Right ventricle myocardium superior (tissue), 1 donor: Measurements from ENCODE around the gene TSSK6. TPM values are rescaled to one million over a fixed set of nuclear protein-coding genes. Genes with fewer than 3 reads are reported as not detected.

ENCODE experiments used
- ATAC-seq: fragments of 200-7000 bp; cut with Tn5 transposase; one replicate; pipeline ENCODE4 v1.9.1; 2020; ENCODE audit warnings: mild to moderate bottlenecking; ENCODE audit not compliant: poor library complexity
- DNase-seq: peaks from one replicate; pipeline ENCODE4 v3.0.0-alpha.2; 2020
- intact Hi-C: fragments of 100-400 bp; cut with DNase I; formaldehyde crosslinking; loops from one replicate; pipeline ENCODE4 v1.11.2; 2022
- total RNA-seq: library from RNA; stranded (reverse); fragmentation: NEBNext Ultra II Directional; extraction: Animal tissue kit (Norgen Biotek cat#: 25700); gene quantifications from one replicate; pipeline ENCODE4 v1.2.1, GENCODE V29; 2021
- donor health status: DM: no; HTN: yes; CAD: no; lungs with severe emphysema.

TSSK6 gene
- total RNA-seq, 1 donor from 2014 or later = 0.67 TPM

DNA sequence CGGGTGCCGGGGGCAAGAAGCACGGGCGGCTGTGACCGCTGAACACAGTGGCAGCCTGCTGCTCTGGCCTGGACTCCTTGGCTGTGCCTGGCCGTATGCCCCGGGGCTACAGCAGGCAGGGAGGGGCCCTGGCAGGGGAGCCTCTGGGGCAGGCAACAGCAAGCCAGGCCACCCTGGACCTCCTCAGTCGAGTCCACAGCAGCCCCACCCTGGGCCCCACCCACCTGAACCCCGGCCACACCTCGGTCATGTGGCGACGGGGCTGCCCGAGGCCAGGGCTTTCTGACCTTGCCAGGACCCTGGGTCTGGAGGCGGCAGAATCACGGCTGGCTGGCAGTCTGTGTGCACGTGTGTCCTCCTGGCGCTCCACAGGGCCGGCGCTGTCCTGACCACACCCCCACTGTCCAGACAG lies 31.4 kb upstream of the TSSK6 start:
- intact Hi-C loops = no loop called here

DNA sequence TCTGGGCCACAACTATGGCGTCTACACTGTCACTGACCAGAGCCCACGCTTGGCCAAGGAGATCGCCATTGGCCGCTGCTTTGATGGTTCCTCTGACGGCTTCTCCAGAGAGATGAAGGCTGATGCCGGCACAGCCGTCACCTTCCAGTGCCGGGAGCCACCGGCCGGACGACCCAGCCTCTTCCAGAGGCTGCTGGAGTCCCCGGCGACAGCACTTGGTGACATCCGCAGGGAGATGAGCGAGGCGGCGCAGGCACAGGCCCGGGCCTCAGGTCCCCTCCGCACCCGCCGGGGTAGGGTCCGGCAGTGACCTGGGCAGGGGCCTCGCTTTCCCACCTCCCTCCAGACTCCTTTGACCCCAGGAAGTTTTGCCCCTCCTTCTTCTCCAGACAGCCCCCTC lies 30.4 kb upstream of the TSSK6 start:
- no peak for DNase-seq
- ATAC-seq = no peak
- intact Hi-C loops = no loop called here

More for the DNA sequence above, 31.4 kb upstream of the TSSK6 start:
- ATAC-seq (peak; percentile 82), DNase-seq (peak; percentile 77)

DNA sequence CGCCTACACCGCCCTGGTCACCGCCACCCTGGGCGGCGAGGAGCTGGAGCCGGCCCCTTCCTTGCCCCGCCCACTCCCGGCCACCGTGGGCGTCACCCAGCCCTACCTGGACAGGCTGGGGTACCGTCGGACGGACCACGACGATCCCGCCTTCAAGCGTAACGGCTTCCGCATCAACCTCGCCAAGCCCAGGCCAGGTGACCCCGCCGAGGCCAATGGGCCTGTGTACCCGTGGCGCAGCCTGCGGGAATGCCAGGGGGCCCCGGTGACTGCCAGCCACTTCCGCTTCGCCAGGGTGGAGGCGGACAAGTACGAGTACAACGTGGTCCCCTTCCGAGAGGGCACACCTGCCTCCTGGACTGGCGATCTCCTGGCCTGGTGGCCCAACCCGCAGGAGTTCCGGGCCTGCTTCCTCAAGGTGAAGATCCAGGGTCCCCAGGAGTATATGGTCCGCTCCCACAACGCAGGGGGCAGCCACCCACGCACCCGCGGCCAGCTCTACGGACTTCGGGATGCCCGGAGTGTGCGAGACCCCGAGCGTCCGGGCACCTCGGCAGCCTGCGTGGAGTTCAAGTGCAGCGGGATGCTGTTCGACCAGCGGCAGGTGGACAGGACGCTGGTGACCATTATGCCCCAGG lies 29.7 kb upstream of the TSSK6 start:
- no peak for ATAC-seq
- intact Hi-C loops = no loop called here
- DNase-seq = no peak

DNA sequence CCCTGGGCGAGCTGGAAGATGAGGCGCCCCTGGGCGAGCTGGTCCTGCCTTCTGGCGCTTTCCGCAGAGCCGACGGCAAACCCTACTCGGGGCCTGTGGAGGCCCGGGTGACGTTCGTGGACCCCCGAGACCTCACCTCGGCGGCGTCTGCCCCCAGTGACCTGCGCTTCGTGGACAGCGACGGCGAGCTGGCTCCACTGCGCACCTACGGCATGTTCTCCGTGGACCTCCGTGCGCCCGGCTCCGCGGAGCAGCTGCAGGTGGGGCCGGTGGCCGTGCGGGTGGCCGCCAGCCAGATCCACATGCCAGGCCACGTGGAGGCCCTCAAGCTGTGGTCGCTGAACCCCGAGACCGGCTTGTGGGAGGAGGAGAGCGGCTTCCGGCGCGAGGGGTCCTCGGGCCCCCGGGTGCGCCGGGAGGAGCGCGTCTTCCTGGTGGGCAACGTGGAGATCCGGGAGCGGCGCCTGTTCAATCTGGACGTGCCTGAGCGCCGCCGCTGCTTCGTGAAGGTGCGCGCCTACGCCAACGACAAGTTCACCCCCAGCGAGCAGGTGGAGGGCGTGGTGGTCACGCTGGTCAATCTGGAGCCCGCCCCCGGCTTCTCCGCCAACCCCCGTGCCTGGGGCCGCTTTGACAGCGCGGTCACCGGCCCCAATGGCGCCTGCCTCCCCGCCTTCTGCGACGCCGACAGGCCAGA lies 29.1 kb upstream of the TSSK6 start:
- ATAC-seq (no peak), DNase-seq (no peak)
- intact Hi-C loops = no loop called here

DNA sequence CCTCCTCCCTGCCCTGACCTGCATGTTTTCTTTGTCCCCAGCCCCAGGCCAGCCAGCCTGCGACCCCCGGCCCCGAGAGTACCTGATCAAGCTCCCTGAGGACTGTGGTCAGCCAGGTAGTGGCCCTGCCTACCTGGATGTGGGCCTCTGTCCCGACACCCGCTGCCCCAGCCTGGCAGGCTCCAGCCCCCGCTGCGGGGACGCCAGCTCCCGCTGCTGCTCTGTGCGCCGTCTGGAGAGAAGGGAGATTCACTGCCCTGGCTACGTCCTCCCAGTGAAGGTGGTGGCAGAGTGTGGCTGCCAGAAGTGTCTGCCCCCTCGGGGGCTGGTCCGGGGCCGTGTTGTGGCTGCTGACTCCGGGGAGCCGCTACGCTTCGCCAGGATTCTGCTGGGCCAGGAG lies 28.3 kb upstream of the TSSK6 start:
- intact Hi-C loops = no loop called here
- DNase-seq = no peak
- no peak for ATAC-seq

DNA sequence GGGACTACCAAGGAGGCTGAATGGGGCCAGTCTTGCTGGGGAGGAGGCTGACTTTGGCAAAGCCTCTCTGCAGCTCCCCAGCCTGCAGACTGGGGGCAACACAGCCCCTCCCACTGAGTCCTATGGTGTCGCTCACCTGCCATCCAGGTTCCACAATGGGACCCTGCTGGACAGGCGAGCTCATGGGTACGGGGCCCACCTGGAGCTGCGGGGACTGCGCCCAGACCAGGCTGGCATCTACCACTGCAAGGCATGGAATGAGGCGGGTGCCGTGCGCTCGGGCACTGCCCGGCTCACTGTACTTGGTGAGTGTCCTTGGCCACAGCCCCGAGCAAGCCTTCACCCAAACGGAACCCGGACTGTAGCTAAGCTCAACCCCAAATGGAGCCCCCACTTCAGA lies 27.8 kb upstream of the TSSK6 start:
- no peak for DNase-seq
- ATAC-seq = no peak
- intact Hi-C loops = no loop called here

DNA sequence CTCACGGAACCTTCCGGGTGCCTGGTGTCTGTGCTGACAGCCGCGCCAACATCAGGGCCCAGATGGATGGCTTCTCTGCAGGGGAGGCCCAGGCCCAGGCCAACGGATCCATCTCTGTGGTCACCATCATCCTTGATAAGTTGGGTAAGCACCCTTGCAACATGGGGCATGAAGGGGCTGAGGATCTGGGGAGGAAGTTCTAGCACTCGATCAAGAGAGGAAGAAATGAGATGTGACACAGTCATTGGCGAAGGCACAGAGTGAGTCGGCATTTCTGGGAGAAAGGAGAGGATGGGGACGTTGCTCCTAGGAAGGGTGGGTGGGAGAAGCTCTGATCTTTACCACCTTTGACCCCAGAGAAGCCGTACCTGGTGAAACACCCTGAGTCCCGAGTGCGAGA lies 27.2 kb upstream of the TSSK6 start:
- intact Hi-C loops = no loop called here
- ATAC-seq (no peak), DNase-seq (no peak)

DNA sequence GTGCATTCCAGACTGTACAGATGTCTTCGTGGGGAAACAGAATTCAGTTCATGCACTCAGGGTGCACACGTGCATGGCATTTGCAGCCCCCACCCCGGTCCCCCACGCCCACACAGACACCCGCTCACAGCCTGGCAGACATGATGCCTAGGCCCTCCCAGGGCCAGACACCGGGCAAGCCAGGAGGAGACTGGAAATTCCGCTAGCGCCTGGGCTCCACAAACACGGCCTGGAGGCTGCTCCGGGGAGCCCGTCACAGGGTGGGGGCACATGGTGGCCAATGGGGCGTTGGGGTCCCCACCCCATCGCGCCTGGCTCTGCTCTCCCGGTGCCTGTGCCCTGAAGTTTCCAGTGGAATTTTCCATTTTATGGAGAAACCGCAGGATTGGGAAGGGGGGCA lies 26.3 kb upstream of the TSSK6 start:
- no peak for ATAC-seq
- intact Hi-C loops = no loop called here
- no peak for DNase-seq

DNA sequence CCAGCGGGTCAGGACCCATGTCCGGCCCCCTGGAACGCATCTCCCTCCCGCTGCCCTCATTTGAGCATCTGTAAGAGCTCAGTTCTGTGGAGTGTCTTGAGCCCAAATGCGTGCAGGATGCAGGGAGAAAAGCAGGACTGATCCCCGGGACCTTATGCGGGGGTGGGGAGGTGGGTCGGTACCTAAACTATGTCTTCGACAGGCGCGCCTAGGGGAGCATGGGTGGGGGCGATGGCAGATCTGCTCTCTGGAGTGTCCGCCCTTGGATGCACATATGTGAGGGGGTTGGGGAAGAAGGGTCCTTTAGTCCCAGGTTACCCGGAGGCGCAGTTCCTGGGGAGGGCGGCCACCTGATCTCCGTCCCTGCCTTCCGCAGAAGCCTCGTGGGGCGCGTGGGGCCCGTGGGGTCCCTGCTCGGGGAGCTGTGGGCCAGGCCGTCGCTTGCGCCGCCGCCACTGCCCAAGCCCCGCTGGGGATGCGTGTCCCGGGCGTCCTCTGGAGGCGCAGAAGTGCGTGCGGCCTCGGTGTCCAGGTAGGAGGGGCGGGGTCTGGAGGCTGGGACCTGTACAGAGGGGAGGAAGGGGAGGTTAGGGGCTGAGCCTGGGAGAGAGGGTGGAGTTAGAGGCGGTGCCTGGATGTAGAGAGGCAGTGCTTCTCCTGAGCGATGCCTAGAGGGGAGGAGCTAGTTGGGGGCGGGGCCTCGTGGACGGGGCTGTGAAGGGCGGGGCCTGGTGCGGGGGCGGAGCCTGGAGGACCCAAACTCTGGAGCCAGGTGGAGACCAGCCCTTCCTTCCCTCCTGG lies 25.6 kb upstream of the TSSK6 start:
- intact Hi-C loops = no loop called here
- ATAC-seq (peak; percentile 32), DNase-seq (peak; percentile 69)

DNA sequence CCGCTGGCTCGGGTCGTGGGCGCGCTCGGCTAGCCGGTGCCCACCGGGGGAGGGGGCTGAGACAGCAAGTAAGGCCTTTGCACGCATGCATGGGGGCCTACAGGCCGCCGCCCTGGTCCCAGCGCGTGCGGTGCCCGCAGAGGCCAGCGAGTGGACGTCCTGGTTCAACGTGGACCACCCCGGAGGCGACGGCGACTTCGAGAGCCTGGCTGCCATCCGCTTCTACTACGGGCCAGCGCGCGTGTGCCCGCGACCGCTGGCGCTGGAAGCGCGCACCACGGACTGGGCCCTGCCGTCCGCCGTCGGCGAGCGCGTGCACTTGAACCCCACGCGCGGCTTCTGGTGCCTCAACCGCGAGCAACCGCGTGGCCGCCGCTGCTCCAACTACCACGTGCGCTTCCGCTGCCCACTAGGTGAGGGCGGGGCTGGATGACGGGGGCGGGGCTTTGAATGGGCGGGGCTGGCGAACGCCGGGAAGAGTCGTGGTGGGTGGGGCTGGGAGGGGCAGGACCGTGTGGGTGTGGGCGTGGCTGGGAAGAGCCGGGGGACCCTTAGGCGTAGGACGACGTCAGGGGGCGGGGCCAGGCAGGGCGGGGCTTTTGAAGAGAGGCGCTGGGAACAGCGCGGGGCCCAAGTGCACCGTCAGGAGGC lies 24.8 kb upstream of the TSSK6 start:
- peak; percentile 84 for DNase-seq
- intact Hi-C loops = no loop called here
- ATAC-seq = peak; percentile 34

DNA sequence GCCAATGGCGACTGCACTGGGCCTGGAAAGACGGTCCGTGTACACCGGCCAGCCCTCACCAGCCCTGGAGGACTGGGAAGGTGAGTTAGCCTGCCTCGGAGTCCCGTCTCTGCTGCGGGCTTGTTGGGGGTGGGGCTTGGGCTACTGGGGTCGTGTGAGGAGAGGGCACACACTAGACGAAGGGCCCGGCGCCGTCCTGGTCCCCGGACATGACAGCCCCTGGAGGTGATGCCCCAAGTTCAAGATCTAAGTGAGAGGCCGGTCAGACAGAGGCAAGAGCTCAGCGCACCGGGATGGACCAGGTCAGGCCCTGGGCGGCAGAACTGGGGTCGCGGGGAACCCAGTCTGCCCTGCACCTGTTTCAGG lies 24.3 kb upstream of the TSSK6 start:
- intact Hi-C loops = loop anchor here (10.0 kb wide), 1 partner anchor 405 kb away; no protein-coding TSS in a partner anchor
- ATAC-seq = no peak
- no peak for DNase-seq

DNA sequence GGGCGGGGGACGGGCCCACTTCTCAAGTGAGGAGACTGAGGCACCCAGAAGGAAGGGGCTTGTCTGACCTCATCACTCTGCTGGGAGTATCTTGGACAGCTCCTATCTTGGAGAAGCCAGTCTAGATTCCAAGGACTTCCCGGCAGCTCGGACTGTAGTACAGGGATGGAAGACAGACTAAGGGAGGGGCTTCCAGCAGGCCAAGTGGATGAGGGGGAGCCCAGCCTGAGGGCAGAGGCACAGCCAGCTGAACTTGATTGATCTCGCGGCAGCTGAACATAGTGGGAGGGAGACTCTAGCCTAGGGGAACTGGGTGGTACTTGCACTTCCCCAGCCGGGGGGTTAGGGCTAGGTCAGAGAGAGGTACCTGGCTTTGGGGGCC lies 23.4 kb upstream of the TSSK6 start:
- DNase-seq (no peak), ATAC-seq (no peak)
- intact Hi-C loops = loop anchor here (10.0 kb wide), 1 partner anchor 406 kb away; no protein-coding TSS in a partner anchor

DNA sequence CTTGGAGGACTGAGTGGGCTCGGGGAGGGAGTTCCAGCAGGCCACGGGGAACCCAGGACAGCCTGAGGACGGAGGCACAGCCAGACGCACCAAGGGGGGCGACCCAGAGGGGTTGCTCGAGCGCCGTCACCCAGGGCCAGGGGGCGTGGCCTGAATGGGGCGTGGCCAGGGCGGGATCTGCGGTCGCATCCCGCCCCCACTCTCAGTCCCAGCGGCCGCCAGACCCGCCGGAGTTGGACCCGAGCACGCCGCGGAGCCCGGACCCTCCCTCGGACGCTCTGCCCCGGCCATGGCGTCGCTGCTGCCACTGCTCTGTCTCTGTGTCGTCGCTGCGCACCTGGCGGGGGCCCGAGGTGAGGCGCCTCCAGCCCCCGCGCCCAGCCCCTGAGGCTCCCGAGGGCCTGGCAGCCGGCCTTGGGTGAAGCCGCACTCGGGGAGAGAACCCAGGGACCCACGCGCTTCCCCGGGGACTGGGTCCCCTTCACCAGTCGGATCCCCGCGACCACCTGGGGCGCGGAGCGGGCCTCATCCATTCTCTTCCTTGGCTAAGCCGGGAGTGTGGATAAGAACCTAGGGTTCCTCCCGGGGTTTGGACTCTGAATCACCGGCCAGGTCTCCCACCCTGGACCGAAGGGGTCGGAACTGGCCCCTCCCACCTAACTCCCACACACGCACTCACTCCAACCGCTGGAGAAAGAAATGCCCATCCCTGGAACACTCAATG lies 22.9 kb upstream of the TSSK6 start, which contains the start of gene CILP2:
CILP2 (plus strand) TSS at position 205 of the 724 bp plus-strand sequence; CDS start at position 290, 85 bp downstream.
- DNase-seq (peak; percentile 66), ATAC-seq (peak; percentile 34)
- intact Hi-C loops = loop anchor here (10.0 kb wide), 1 partner anchor 407 kb away; no protein-coding TSS in a partner anchor

DNA sequence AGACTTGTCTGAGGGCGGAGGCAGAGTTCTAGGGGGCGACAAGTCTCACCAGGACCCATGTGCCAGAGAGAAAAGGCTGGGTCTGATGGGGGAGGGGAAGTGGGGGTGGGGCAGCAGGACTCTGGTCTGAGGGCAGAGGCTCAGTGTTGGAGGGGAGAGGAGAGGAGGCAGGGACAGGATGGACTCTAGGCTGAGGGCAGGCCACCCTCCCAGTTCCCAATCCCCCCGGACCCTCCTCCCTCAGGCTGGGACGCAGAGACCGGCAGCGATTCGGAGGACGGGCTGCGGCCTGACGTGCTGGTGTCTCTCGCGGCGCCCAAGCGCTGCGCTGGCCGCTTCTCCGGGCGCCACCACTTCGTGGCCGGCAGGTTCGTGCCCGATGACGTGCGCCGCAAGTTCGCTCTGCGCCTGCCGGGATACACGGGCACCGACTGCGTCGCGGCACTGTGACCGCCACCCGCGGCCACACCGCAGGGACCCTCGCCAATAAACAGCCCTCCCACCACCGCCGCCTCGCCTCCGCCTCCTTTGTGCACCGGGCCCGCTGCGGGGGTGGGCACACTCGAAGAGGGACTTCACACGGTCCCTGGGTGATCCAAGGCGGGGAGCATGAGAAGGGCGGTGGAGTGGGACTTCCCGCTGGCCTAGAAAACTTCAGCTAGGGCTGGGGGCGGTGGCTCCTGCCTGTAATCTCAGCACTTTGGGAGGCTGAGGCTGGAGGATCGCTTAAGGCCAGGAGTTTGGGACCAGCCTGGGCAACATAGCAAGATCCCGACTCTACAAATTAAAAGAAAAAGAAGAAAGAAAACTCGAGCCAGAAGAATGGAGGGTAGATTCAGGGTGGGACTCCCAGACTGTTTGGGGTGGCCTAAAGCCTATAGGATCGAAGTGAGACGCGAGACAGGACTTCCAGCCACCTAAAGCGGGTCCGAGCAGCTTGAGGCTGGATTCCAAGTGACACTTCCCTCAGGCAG lies 22.0 kb upstream of the TSSK6 start:
- DNase-seq (no peak), ATAC-seq (no peak)
- intact Hi-C loops = loop anchor here (10.0 kb wide), 1 partner anchor 407 kb away; no protein-coding TSS in a partner anchor

DNA sequence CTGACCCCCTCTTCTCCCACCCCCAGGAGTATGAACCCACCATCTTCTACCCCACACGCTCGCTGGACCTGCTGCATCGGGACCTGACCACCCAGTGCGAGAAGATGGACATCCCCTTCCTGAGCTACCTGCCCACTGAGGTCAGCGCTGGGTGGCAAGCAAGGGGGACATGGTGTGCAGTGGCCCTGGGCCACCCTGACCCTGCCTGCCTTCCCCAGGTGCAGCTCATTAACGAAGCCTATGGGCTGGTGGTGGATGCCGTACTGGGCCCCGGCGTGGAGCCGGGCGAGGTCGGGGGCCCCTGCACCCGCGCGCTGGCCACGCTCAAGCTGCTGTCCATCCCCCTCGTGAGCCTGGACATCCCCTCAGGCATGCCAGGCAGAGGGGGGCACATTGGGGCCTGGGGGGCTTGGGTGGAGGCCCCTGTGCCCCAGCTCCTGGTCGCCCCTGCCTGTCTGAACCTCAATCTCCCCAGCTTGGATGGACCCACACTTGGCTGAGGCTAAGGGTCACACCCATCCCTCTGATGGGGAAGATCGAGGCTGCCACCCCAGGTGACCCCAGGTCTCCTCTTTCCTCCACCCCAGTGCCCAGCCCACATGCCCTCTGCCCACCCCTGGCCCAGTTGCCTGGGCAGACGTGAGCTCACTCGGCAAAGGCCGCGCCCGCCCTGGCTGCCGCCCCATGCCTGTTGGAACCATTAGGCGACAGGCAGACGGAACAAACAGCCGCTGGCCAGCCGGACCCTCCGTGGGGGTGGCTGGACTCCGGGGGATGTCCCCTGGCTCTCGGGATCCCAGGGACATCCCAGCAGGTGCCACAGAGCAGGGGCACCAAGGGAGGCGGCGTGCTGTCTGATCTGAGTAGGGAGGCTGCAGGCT lies 20.2 kb upstream of the TSSK6 start:
- no peak for ATAC-seq
- no peak for DNase-seq
- intact Hi-C loops = loop anchor here (10.0 kb wide), 1 partner anchor 409 kb away; no protein-coding TSS in a partner anchor

DNA sequence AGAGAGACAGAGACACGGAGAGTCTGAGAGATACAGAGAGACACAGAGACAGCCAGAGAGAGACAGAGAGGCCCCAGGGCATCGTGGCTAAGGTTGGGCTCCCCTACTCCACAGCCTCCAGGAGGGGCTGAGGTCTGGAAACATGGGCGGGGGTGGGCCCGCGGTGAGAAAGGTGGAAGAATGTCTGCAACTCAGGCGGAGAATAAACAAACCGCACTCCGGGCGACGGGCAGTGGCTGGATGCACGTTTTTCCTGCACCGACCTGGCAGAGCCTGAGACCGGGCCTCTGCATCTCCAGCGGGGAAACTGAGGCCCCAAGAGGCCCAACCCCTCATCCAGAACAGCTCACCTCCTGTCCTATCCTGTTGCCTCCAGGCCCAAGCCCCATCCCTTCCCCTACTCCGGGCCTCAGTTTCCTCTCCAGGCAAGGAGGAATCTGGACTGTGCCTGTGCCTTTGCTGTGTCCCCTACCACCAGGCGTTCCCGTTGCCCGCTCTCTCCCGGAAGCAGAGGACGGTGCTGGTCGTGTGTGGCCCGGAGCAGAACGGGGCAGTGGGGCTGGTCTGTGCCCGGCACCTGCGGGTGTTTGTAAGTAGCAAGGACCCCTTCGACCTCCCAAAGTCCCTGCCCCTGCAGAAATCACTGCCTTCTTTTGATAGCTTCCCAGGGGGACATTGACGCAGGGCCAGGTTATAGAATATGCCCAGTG lies 19.4 kb upstream of the TSSK6 start:
- no peak for DNase-seq
- intact Hi-C loops = loop anchor here (10.0 kb wide), 1 partner anchor 410 kb away; no protein-coding TSS in a partner anchor
- no peak for ATAC-seq
